Measurements from ENCODE around the gene DCC.
A peak's percentile ranks its signal among the peaks of the same experiment; 100 is the strongest.

The DCC gene

DNA sequence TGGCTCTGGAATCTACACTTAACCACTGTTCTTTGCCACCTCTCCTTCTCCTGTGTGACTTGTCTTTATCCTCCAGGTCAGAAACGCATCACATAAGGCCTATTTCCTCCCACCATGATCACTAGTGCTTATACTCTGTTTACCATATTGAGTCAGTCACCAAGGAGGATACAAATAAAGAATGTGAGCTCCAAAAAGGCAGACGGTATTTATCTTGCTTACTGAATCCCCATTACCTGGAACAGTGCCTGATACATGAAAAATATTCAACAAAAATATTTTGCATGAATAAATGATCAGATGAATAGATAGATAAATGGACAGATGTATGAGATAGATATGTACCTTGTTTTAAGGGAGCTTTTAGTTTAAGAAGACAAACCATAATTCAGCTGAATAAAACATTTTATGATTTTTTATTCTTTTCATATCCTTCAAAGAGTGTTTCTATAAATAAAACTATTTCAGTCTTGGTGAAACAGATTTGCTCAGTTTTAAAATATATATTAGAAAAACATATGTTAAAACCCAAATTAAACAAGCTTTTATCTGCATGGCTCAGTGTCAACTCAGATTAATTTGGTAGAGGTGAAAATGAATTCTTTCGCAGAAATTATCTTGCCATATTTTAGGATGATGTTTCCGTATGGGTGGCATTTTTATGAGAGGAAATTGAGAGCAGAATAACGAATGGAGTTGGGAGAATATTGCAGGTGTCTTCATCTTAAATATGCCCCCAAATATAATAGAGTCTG, 799.9 kb downstream of the DCC start:
- no peak for DNase-seq (ENCODE audit: extremely low read depth, low read depth)
- TF ChIP-seq, protein P1, sequence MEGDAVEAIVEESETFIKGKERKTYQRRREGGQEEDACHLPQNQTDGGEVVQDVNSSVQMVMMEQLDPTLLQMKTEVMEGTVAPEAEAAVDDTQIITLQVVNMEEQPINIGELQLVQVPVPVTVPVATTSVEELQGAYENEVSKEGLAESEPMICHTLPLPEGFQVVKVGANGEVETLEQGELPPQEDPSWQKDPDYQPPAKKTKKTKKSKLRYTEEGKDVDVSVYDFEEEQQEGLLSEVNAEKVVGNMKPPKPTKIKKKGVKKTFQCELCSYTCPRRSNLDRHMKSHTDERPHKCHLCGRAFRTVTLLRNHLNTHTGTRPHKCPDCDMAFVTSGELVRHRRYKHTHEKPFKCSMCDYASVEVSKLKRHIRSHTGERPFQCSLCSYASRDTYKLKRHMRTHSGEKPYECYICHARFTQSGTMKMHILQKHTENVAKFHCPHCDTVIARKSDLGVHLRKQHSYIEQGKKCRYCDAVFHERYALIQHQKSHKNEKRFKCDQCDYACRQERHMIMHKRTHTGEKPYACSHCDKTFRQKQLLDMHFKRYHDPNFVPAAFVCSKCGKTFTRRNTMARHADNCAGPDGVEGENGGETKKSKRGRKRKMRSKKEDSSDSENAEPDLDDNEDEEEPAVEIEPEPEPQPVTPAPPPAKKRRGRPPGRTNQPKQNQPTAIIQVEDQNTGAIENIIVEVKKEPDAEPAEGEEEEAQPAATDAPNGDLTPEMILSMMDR (IDR thresholded peaks at IDR 0.05; ENCODE audit: low read depth, low read length, missing control alignments): no peak
- H3K4me3 ChIP-seq (replicated peaks; ENCODE audit: low read depth, low read length): no peak overlapping the region

DNA sequence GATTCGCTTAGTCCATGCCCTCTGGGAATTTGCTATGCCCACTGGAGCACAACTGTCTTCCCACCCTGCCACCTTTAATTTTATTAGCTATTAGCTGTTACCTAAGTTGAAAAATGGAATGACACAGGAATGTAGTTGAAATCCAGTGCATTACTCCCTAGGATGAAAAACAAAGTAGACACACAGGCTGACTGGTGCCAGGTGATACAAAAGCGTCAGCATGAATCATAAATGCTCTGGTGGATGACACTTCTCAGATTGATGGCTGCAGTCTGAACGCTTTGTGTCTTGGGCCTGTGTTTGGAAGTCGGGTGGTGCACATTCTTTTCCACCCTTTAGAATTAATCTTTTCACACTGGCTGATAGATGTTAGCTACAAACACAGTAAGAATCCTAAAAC, 802.0 kb downstream of the DCC start:
- DNase-seq (ENCODE audit: extremely low read depth, low read depth): no peak
- H3K4me3 ChIP-seq (replicated peaks; ENCODE audit: low read depth, low read length): no peak overlapping the region
- TF ChIP-seq, protein P1 (IDR thresholded peaks at IDR 0.05; ENCODE audit: low read depth, low read length, missing control alignments): no peak

DNA sequence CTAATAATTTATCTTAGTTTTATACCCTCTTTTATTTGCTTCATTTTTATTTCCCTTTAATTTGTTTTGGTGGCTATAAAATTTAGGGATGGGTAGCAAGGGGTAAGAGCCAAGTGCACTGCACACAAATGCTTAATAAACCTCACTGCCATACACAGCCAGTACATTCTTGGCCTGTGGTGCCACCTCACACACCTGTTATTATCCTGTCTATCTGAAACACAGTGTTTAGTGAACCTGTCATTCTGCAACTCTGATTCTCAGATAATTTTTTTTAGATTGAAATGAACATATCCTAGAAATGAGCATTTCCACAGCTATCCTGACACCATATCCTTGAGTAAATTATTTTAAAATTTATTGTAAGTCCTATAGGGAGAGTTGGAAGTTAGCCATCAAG, 807.5 kb downstream of the DCC start:
- no peak for DNase-seq (ENCODE audit: extremely low read depth, low read depth)
- no peak overlapping the region for H3K4me3 ChIP-seq (replicated peaks; ENCODE audit: low read depth, low read length)
- TF ChIP-seq, protein P1 (IDR thresholded peaks at IDR 0.05; ENCODE audit: low read depth, low read length, missing control alignments): no peak

DNA sequence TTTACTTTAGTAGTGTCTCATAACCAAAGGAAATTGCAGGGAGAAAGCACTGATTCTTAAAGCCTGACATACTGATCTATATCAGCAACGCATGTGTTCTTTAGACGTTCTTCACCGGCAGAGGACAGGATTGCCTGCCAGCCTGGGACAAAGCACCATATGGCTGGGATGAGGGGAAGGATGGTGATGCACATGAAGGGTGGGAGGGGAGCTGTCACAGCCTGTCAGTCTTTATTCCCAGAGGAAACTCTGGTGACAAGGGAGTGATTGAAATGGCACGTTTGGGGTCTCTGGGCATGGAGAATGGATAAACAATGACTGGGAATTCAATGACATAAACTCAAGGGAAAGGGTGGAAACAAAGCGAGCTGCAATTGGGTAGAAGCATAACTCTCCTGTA, 808.1 kb downstream of the DCC start:
- TF ChIP-seq, protein P1 (IDR thresholded peaks at IDR 0.05; ENCODE audit: low read depth, low read length, missing control alignments): no peak
- DNase-seq (ENCODE audit: extremely low read depth, low read depth): no peak
- H3K4me3 ChIP-seq (replicated peaks; ENCODE audit: low read depth, low read length): no peak overlapping the region

DNA sequence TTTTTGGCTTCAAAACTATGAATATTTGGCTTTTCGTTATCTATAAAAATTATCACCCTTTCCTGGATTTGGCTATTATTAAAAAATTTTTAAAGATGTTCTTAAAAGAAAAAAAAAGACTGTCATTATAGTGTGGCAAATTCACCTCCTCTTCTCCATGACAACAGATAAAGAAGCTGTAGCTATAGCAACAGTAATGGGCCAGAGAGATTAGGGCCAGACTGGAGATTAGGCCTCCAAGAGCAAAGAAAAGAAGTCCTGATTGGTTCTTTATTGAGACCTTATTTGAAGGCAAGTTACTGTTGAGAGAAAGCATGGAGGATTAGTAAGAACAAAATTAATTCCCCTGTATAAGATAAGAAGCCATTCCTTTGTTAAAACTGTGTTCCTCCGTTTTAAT, 812.5 kb downstream of the DCC start:
- H3K4me3 ChIP-seq (replicated peaks; ENCODE audit: low read depth, low read length): no peak overlapping the region

DNA sequence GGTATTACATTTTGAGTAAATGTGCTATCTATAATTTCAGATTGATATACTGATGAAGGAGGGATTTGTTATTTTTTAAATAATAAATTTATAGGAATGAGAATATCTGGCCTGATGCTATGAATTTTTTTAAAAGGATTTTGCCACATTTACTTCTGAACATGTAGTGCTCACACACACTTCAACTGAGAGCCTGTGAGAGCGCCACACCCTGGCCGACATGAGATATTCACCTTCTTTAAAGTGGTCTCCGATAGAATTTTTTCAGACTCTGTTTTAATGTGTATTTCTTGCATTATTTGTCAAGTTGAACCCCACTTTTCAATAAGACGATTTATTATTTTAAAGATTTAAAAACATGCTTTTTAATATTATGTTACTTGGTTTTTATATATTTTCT, 813.3 kb downstream of the DCC start:
- H3K4me3 ChIP-seq (replicated peaks; ENCODE audit: low read depth, low read length): no peak overlapping the region
- TF ChIP-seq, protein P1 (IDR thresholded peaks at IDR 0.05; ENCODE audit: low read depth, low read length, missing control alignments): peak; percentile 5
- no peak for DNase-seq (ENCODE audit: extremely low read depth, low read depth)

More for the DNA sequence above, 812.5 kb downstream of the DCC start:
- no peak for DNase-seq (ENCODE audit: extremely low read depth, low read depth)
- TF ChIP-seq, protein P1 (IDR thresholded peaks at IDR 0.05; ENCODE audit: low read depth, low read length, missing control alignments): no peak

DNA sequence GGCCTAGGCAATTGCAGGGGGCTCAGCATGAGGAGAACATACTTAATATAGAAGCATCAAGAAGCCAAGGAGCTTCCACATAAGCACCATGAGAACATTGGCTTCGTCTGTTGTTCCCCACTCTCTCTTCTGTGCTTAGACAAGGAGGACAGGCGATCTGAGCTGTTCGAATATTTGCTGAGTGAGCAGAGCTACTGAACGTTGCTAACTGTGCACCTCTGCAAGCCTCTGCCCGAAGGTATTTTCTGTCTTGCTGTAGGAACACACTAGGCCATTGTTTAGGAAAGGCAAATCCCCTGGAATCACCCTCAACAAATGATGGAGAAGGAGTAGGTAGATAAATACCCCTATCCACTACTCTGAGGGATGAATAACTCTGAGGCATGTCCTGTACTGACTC, 813.8 kb downstream of the DCC start:
- no peak for DNase-seq (ENCODE audit: extremely low read depth, low read depth)
- H3K4me3 ChIP-seq (replicated peaks; ENCODE audit: low read depth, low read length): no peak overlapping the region
- TF ChIP-seq, protein P1 (IDR thresholded peaks at IDR 0.05; ENCODE audit: low read depth, low read length, missing control alignments): no peak

All from HFF-Myc (cell line).